Stimulated activated CD4-positive, alpha-beta T cell treated with anti-CD3 and anti-CD28 coated beads, Interleukin-4, amount 100 ng/mL, for 48 hours (primary cell): ENCODE measurements around the gene RFT1.

Experiments
- DNase-seq, 2 donors: peaks; one replicate each; pipeline ENCODE4 v3.0.0-alpha.2; 2020; ENCODE audit warnings: low read depth in 2 of 2

RFT1 gene

DNA sequence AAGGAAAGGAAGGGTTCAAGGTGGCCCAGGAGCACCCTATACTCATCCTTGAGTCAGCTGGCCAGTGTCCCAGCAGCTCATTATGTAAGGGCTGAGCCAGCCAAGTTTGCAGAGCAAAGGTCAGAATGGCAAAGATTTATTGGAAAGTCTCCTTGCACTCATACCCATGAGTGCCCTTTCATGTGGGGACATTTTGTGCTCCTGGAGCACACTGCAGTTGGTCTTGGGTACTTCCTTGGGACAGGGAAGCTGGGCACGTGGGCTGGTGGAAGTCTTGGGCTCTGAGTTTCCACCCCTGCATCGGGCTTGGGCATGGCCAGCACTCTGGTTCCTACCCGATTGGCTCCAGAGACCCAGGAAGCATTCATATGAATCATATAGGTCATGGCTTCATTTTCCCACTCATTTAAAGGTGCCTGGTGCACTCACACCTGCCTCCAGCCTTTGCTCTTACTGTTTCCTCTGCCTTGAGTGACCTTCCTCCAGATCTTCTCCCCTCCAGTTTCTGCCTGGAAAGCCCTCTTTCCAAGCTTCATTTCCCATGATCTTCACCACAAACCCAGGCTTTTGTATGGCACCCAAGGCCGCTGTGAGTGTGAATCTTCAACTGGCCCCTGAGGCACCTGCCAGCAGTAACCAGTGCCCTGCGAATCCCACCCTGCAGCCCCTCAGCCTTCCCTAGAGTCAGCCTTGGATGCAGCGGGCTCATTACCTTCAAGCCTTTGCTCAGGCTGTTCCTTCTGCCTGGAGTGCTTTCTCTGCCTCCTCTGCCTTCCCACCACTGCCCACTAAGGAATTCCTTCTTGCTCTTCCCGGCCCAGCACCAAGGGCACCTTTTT lies 20.2 kb upstream of the RFT1 start:
- DNase-seq, result no peak

DNA sequence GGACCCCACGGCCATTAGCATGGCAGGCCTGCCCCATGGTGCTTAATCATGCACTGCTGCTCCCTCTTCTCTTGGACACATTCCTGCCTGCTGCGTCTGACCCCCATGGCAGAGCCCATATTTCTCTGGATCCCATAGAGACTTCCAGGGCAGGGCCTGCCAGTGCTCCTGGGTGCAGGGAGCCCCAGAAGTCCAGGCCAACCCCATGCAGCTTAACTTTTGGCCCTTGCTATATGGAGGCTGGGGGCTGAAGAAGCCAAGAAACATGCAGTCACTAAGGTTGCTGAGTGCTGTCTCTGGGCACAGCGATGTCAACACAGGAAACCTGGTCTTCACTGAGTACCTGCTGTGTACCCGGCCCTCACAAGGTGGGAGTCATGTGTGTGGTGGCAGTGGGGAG lies 19.5 kb upstream of the RFT1 start:
- no peak for DNase-seq

DNA sequence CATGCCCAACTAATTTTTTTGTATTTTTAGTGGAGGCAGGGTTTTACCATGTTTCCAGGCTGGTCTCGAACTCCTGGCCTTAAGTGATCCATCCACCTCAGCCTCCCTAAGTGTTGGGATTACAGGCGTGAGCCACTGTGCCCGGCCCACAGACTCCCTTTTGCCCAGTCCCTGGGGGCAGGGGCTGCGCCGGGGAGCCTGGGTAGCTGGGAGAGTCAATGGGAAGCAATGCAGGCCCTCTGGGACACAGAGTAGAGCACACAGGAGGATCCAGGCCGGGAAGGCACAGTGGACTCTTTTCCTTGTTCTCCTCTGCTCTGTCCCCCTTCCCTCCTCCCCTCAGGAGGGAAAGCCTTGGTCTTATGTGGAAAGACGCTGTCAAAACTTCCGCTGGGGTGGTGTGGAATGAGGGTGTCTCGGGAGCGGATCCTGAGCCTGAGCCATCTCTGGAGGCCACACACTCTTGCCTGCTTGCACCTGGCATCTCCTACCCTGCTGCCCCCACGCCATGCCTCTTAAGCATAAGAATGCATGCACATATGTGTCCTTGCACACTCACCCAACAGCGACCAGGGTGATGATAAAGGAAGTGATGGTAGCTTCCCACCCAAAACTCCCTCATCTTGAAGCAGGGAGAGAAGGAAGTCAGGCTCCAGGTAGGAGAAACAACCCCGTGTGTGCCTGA lies 18.9 kb upstream of the RFT1 start:
- DNase-seq, result no peak

DNA sequence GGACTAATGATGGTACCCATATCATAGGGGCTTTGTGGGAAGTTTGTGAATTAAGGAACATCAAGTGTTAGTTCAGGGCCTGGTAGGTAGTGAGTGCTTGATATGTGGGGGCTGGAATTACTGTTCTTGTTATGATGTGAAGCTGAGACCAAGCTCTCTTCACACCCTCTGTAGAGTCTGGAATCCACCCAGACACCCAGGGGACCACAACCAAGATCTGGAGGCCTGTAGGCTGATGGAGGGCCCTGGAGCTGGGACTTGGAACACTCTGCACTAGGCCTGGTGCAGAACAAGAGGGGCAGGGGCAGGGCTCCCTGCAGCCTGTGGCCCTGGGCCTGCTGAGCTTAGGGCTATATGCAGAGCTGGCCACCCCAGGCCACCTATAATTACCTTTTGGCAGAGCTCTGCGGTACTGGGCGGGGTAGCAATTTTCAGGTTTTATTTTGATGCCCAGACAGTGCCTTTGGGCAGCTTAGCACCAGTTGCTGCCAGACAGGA lies 17.7 kb upstream of the RFT1 start:
- no peak for DNase-seq

DNA sequence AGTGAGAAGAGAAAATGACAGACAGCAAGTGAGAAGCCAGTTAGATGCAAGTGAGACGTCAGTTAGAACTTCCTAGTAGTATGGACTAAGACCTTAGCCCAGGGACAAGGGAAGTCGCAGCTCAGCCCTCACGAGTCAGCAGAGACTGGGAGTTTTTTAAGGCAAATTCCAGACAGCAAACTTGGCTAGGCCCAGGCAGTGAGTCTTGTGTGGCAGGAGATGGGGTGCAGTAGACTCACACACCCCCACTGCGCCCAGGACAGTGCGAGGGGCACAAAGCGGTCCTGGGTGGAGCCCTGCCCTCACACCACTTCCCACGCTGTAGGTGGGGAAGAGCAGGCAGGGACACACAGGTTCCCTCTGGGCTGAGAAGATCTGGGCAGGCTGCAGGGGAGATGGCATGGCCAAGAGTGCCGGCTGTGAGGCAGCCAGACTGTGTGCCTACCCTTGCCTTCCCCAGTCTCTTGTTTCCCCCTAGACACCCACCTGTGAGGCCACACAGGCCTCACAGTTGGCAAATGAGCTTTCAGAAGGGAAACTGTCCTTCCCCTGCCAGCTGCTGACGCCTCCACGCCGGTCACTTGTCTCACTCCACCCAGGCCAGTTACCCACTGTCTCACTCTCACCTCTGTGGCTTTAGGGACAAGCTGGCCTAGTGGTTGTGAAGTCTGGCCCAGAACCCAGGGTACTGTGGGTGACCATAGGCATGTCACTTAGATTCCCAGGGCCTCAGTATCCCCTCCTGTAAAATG lies 17.1 kb upstream of the RFT1 start:
- no peak for DNase-seq

DNA sequence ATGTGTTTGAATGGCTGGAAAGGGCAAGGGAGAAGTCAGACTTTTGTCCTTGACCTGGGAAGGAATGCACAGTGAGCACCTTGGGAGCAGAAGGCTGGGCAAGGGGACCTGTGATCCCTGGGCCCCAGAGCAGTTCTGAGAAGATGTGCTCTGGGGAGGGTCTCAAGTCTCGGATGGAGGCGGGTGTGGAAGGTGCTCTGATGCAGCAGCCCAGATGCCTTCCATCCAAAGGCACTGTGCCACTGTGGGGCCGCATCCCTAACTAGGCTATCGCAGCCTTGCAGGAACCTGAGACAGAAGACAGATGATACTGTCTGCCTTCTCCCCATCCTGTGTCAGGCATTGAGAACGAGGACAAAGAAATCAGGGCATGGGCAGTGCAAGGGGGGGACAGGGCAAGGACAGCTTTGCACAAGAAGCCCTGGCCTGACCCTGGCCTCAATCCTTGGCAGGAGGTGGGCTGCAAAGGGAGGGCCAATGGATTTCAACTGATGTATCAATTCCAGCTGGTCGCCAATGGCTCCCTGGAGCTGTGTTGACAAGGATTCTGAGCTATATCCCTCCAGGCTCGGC lies 16.2 kb upstream of the RFT1 start:
- no peak for DNase-seq

DNA sequence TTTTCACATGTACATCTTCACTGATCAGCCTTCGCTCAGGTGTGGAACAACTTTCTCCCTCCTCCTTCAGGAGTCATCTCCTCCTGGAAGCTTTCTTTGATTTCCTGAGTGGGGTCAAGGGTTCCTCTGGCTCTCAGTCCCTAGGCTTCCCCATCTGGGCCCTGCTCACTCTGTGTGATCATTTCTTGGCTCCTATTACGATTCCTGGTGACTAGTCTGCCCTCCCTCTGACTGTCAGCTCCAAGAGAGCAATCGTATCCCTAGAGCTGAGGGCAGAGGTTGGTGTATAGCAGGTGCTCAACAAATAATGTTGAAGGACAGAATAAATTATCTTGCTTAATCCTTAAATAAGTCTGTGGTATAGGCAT lies 15.5 kb upstream of the RFT1 start:
- DNase-seq, result no peak

DNA sequence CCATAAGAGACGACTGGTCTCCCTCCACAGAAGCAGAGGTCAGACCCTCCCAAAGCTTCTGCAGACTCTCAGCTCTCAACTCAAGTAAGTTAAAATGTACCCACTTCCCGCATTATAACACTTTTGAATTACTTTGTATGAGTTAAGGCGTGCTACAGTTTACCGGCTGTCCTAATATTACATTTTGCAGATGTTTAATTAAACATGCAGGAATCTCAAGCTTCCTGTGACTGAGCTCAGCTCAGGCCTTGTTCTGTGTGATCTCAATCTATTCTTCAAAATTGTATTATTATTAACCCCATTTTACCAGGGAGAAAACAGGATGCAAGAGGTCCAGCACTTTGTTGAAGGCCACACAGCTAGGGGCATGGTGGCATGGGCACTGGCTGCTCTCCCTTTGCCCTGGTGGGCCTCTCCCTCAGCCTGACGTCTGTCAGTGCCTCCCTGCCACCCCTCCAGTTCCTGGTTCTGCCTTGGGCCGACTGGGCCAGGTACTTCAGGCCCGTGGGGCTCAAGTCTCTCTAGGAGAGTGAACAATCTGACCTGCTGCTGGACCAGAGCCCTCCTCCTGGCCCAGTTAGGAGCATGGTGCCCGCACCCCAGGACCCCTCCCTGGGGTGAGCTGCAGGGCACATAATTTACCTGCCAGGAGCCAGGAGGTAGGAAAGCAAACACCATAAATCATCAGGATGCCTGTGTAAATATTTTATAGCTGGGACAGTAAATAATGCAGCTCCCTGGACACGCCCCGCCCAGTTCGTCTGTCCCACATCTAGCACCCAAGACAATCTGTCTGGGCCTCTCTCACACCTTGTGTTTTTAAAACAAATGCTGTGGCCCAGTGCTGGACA lies 14.9 kb upstream of the RFT1 start:
- no peak for DNase-seq

DNA sequence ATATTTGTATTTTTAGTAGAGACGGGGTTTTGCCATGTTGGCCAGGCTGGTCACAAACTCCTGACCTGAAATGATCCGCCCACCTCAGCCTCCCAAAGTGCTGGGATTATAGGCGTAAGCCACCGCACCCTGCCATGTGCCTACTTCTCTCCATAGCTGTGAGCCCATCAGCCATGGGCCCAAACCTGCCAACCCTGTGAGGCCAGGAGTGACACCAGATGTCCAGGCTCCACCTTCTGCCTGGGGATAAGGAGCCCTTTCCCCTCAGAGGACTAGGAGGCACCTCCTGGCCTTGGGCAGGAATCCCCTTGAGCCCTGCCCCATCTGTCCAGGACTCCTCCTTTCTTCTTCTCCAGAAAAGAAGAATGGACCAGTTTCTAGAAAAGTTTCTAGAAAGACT lies 14.2 kb upstream of the RFT1 start:
- no peak for DNase-seq

DNA sequence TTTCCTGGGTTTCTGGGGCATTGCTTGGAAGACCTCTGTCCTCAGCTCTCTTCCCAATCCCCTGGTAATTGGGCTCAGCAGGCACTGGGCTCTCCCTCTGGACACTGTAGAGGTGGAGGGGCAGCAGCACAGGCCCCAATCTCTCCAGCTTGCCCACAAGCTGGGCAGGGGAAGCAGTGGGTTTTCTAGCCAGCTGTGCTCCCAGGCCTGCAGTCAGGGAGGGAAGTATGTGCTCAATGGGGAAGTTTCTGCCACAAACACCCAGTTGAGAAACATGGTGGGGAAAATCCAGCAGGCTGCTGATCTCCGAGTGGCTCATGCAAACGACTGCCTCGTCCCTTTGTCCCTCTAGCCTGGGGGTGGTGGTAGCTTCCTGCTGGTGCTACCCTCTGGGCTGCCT lies 12.8 kb upstream of the RFT1 start:
- DNase-seq, result no peak

DNA sequence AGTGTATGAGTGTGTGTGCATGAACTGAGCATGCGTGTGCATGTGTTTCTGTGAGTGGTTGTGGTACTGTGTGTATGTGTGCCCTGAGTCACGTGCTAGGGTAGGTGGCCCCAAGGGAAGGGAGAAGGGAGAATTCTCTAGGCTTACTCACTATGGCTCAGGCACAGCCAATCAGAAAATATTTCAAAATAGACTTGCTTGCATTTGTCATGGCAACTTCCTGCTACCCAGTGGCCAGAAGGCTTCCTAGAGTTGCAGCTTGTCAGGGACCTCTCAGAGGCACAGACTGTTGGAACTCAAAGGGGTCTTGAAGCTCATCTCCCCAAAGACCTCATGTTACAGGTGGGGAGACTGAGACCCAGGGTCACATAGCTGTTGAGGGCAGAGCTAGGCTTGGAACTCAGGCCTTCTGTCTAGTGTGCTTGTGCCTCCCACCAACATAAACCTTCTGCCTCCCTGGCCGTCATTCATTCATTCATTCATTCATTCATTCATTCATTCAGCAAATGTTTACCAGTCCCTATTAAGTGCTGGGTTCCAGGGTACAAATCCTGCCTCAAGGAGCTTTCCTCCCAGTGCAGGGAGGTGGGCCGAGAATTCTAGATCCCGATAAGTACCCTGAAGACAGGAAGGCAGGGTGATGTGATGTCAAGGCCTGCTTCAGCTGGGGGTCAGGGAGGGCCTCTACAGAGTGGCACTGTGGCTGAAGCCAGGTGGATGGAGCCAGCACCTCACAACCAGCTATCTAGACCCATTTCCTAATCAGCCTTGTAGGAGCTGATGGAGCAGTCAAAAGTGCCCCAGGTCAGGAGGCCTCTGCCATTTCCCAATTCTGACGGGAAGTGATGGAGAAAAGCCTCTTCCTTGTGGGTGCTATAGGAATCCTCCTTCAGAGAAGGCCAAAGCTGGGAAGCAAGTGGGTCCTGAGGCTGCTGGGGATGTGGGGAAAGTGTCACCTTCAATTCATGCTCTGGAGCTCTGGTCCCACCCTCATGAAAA lies 10.9 kb upstream of the RFT1 start:
- no peak for DNase-seq

DNA sequence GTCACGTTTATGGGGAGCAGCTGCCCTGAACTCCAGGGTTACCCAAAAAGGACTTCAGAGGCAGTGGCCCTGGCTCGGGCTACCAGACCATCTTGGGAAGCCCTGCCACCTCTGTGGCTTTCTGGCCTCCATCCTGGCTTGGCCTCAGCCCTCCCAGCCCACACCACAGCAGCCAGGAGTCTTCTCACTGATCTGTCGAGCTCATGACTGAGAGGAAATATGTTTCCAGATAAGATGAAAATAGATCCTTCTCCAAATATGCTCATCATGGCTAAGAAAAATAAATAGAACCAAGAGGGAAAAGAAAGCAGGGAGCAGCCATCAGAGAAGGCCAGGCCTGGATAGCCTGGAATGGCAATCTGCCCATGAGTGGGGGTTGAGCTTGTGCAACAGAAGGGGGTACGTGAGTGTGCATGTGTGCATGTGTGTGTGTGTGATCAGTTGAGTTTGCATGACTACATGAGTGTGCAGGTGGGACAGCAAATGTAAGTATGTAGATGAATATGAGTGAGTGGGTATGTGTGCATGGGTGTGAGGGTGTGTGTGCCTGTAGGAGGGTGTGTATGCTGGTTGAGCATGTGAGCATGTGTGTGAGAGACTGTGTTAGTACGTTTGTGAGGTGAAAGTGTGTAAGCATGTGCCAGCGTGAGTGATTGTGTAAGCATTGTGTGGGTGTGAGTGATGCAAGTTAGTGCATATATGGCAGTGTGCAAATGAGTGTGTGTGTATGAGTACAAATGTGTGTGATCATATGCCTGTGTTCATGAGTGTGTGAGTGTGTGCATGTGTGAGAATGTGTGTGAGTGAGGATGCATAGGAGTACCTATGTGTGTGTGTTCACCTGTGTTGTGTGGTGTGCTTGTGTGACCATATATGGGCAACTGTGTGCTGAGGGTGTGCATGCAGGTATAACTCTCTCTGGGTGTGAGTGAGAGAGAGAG lies 9.9 kb upstream of the RFT1 start:
- no peak for DNase-seq

DNA sequence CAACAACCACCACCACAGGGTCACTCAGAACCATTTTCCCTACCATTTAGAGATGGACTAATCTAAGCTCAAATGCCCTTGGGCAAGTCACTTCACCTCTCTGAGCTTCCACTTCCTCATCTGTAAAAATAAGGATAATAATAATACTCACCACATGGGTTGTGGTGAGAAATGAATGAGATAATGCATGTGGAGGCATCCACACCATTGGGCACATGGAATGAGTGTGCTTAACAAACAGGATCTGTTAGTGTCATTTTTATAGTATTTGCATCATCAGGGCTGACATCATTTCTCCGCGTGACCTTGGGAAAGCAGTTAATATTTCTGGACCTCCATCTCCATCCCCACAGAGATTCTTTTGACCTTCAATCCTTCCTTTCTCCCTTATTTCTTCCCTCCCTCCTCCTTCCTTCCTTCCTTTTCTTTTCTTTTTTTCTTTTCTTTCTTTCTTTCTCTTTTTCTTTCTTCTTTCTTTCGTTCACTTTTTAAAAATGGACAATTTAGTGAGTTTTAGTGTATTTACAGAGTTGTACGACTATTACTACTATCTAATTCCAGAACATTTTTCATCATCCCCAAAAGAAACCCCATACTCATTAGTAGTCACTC lies 7.7 kb upstream of the RFT1 start:
- no peak for DNase-seq

DNA sequence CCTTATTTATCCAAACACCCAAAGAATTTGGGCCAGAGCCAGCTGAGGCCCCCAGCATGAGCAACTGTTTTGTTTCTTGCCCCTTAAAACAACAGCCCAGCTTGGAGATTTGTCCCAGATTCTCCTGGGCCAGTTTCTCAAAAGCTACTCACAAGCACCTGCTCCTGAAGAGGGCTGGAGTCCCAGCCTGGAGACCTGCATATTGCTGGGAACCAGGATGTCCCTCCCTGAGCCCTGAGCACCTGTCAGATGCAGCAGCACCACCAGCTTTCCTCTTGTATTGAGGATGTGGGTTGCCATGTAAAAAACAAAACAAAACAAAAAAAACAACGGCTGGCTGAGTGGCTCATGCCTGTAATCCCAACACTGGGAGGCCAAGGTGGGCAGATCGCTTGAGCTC lies 7.0 kb upstream of the RFT1 start:
- no peak for DNase-seq

DNA sequence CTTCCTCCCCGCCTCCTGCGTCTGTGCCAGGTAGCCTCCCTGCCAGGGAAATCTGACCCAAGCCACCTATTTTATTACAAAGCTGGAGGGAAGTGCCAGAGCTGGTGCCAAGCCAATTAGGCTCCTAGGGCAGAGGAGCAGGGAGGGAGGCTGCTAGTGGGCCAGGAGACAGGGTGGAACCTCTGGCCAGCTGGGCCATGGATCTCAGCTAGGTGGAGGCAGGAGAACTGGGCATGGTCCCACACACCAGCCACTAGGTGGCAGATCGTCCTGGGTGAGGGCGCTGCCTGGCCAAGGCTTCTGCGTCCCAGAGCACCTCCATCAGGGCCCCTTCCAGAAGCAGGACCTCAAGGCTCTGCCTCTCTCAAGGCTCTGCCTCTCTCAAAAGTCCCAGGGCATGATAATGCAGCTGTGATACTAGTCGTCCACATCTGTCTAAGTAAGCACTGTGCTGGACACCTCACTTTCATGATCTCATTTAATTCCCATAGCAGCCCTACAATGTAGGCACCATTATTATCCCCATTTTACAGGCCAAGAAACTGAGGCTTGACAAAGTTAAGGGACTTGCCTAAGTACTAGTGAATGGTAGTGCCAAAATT lies 4.5 kb upstream of the RFT1 start:
- DNase-seq, result peak; percentile 54 to 56

DNA sequence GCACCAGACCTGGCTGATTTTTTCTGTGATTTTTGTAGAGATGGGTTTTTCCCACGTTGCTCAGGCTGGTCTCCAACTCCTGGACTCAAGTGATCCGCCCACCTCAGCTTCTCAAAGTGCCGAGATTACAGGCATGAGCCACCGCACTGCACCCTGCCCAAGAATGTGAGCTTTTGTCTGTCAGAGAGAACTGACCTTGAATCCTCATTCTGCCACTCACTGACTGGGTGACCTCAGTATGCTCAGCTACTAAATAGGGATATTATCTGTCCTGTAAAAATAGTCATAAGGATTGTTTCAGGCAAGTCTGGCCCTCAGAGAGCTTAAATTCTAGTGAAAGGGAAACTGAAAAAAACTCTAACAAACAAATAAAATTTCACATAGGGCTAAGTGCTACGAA lies 2.1 kb upstream of the RFT1 start:
- DNase-seq, result no peak

DNA sequence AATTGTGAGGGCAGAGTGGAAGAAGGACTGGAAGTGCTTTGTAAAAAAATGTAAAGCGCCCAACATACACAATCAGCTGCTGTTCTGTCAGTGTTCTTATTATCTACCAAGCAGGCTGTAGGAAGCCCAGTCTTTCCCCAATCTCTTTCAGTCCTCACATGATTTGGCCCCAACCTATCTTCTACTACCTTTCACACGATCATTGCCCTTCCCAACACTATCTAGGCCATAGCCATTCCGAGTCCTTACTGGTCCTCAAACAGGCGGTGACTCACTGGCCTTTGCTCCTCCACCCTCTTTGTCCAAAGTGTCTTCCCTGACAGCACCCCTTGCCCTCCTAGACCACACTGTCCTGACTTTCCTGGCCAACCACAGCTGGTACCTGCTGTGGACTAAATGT lies 861 bp upstream of the RFT1 start:
- DNase-seq, result no peak

DNA sequence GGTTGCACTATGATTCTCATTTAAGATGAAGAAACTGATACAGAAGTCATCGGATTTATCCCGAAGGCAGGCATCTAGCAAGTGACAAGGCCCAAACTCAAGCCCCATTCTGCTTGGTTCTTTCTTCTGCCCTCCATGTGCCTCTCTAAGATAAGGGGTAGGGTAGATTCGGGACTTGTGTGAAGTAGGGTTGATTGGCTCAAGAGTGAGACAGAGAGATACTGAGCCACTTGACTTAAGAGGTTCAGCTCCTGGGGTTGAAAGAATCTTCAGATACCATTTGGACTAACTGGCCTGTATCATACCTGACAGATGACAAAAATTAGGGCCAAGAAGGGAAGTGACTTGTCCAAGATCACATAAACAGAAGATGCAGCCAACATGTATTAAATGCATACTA lies 891 bp downstream of the RFT1 start:
- no peak for DNase-seq
